H9 (cell line): ENCODE measurements around the gene ZNF664. TPM values are rescaled to one million over a fixed set of nuclear protein-coding genes. Genes with fewer than 3 reads are reported as not detected.

Experiments
- DNase-seq: peaks from one replicate; pipeline ENCODE4 v3.0.0-alpha.2; 2017
- H2AFZ ChIP-seq: one replicate; pipeline ENCODE4 v1.6.1; 2013; ENCODE audit warnings: mild to moderate bottlenecking, low read length, control low read depth, moderate library complexity
- H2AK5ac ChIP-seq: 2 replicates; pipeline ENCODE4 v1.6.1; 2013; ENCODE audit warnings: low read length, control low read depth, mixed read lengths; ENCODE audit not compliant: insufficient read length
- H2BK120ac ChIP-seq: one replicate; pipeline ENCODE4 v1.6.1; 2013; ENCODE audit warnings: low read depth, mild to moderate bottlenecking, low read length, control low read depth, inconsistent platforms; ENCODE audit not compliant: poor library complexity, severe bottlenecking
- H2BK12ac ChIP-seq: 2 replicates; pipeline ENCODE4 v1.6.1; 2013; ENCODE audit warnings: low read length, control low read depth, mixed read lengths, low read depth; ENCODE audit not compliant: insufficient read length
- H2BK15ac ChIP-seq: 2 replicates; pipeline ENCODE4 v1.6.1; 2013; ENCODE audit warnings: low read depth, low read length, control low read depth
- H2BK20ac ChIP-seq: one replicate; pipeline ENCODE4 v1.6.1; 2013; ENCODE audit warnings: low read depth, mild to moderate bottlenecking, low read length, control low read depth, inconsistent platforms; ENCODE audit not compliant: poor library complexity, severe bottlenecking
- H2BK5ac ChIP-seq: 2 replicates; pipeline ENCODE4 v1.6.1; 2013; ENCODE audit warnings: low read length, control low read depth, mixed read lengths; ENCODE audit not compliant: insufficient read length
- H3K14ac ChIP-seq: 2 replicates; pipeline ENCODE4 v1.6.1; 2013; ENCODE audit warnings: low read length, control low read depth; ENCODE audit not compliant: insufficient read depth
- H3K18ac ChIP-seq: 2 replicates; pipeline ENCODE4 v1.6.1; 2013; ENCODE audit warnings: low read depth, mild to moderate bottlenecking, mixed read lengths, low read length, control low read depth; ENCODE audit not compliant: insufficient read length
- H3K23ac ChIP-seq: 2 replicates; pipeline ENCODE4 v1.6.1; 2013; ENCODE audit warnings: low read length, control low read depth, mixed read lengths, low read depth; ENCODE audit not compliant: insufficient read length
- H3K23me2 ChIP-seq: 2 replicates; pipeline ENCODE4 v1.6.1; 2013; ENCODE audit warnings: low read depth, mild to moderate bottlenecking, mixed read lengths, low read length, control low read depth; ENCODE audit not compliant: insufficient read length, poor library complexity, severe bottlenecking
- H3K27ac ChIP-seq: 2 replicates; pipeline ENCODE4 v1.5.1; 2013; ENCODE audit warnings: low read length, control low read depth, mixed read lengths, low read depth; ENCODE audit not compliant: insufficient read length
- H3K27me3 ChIP-seq: 2 replicates; pipeline ENCODE4 v1.6.1; 2013; ENCODE audit warnings: low read length, control low read depth, inconsistent platforms; ENCODE audit not compliant: insufficient read depth
- H3K4ac ChIP-seq: 2 replicates; pipeline ENCODE4 v1.6.1; 2013; ENCODE audit warnings: low read depth, mild to moderate bottlenecking, control low read depth, inconsistent platforms, low read length, moderate library complexity
- H3K4me1 ChIP-seq: 2 replicates; pipeline ENCODE4 v1.6.1; 2013; ENCODE audit warnings: low read length, control low read depth, inconsistent platforms; ENCODE audit not compliant: insufficient read depth
- H3K4me2 ChIP-seq: 2 replicates; pipeline ENCODE4 v1.6.1; 2013; ENCODE audit warnings: low read length, control low read depth, mixed read lengths; ENCODE audit not compliant: insufficient read length, insufficient read depth
- H3K56ac ChIP-seq: 2 replicates; pipeline ENCODE4 v1.6.1; 2013; ENCODE audit warnings: low read depth, mild to moderate bottlenecking, mixed read lengths, low read length, control low read depth; ENCODE audit not compliant: insufficient read length
- H3K79me1 ChIP-seq: 2 replicates; pipeline ENCODE4 v1.6.1; 2013; ENCODE audit warnings: low read depth, mild to moderate bottlenecking, moderate library complexity, low read length, control low read depth, inconsistent platforms; ENCODE audit not compliant: insufficient read depth, poor library complexity, severe bottlenecking
- H3K79me2 ChIP-seq: 2 replicates; pipeline ENCODE4 v1.6.1; 2013; ENCODE audit warnings: low read length, control low read depth, inconsistent platforms; ENCODE audit not compliant: insufficient read depth
- H3K9ac ChIP-seq: 2 replicates; pipeline ENCODE4 v1.6.1; 2013; ENCODE audit warnings: low read length, control low read depth, mixed read lengths; ENCODE audit not compliant: insufficient read length; ENCODE audit errors: extremely low read depth
- H3K9me3 ChIP-seq: one replicate; pipeline ENCODE4 v1.6.1; 2013; ENCODE audit warnings: low read depth, low read length, inconsistent platforms; ENCODE audit not compliant: control insufficient read depth
- H3T11ph ChIP-seq: one replicate; pipeline ENCODE4 v1.6.1; 2013; ENCODE audit warnings: mild to moderate bottlenecking, low read length, control low read depth, inconsistent platforms
- H4K20me1 ChIP-seq: one replicate; pipeline ENCODE4 v1.6.1; 2013; ENCODE audit not compliant: control insufficient read depth, insufficient read length, insufficient read depth
- H4K5ac ChIP-seq: 2 replicates; pipeline ENCODE4 v1.6.1; 2013; ENCODE audit warnings: low read depth, mild to moderate bottlenecking, mixed read lengths, low read length, control low read depth; ENCODE audit not compliant: insufficient read length
- H4K8ac ChIP-seq: replicated peaks from 2 replicates; pipeline ENCODE4 v1.6.1; 2013; ENCODE audit warnings: low read length, control low read depth, mixed read lengths, low read depth; ENCODE audit not compliant: insufficient read length
- H4K91ac ChIP-seq: 2 replicates; pipeline ENCODE4 v1.6.1; 2013; ENCODE audit warnings: low read depth, mild to moderate bottlenecking, moderate library complexity, mixed read lengths, low read length, control low read depth; ENCODE audit not compliant: insufficient read length
- H3K27ac Mint-ChIP-seq, 3 experiments: 2 replicates in 2 of 3; 3 replicates in 1 of 3; pipeline ENCODE4 v1.8.0; 2020 to 2021; ENCODE audit warnings: mixed read lengths in 3 of 3, mild to moderate bottlenecking in 1 of 3, moderate library complexity in 1 of 3
- H3K27me3 Mint-ChIP-seq: 2 replicates; pipeline ENCODE4 v1.8.0; 2021; ENCODE audit warnings: low read depth, mild to moderate bottlenecking, moderate library complexity, mixed read lengths
- H3K36me3 Mint-ChIP-seq, 3 experiments: 2 replicates in 2 of 3; 3 replicates in 1 of 3; pipeline ENCODE4 v1.8.0; 2020 to 2021; ENCODE audit warnings: low read depth in 3 of 3, mixed read lengths in 3 of 3; ENCODE audit not compliant: insufficient read depth in 1 of 3
- H3K4me1 Mint-ChIP-seq, 2 experiments: 2 replicates each; pipeline ENCODE4 v1.8.0; 2020; ENCODE audit warnings: mixed read lengths in 2 of 2
- H3K4me3 Mint-ChIP-seq, 2 experiments: 2 replicates in 1 of 2; 3 replicates in 1 of 2; pipeline ENCODE4 v1.8.0; 2020 to 2021; ENCODE audit warnings: mild to moderate bottlenecking in 2 of 2, mixed read lengths in 2 of 2, moderate library complexity in 1 of 2
- H3K9me3 Mint-ChIP-seq, 2 experiments: 2 replicates in 1 of 2; 3 replicates in 1 of 2; pipeline ENCODE4 v1.8.0; 2020; ENCODE audit warnings: mild to moderate bottlenecking in 2 of 2, mixed read lengths in 2 of 2, moderate library complexity in 1 of 2
- CTCF ChIP-seq: fragments of 200-600 bp; sonication (generic); conservative IDR thresholded peaks from 3 replicates; pipeline ENCODE4 v1.8.0; 2021; ENCODE audit warnings: antibody characterized with exemption, mild to moderate bottlenecking
- WGBS: extraction: QIAGEN DNeasy Blood & Tissue Kit; methylation state at CpG from one replicate; pipeline ENCODE4 v1.1.7; 2013; ENCODE audit warnings: missing lambda C conversion rate, low lambda C conversion rate, mixed read lengths; ENCODE audit not compliant: insufficient read length; ENCODE audit errors: extremely low coverage; 5-methylcytosine and 5-hydroxymethylcytosine counted together
- total RNA-seq: library from RNA; stranded (reverse); gene quantifications from 2 replicates; pipeline ENCODE4 v1.2.1, GENCODE V29; 2021

ZNF664 gene
- total RNA-seq, 1 experiment from 2014 or later: 29.5 TPM

DNA sequence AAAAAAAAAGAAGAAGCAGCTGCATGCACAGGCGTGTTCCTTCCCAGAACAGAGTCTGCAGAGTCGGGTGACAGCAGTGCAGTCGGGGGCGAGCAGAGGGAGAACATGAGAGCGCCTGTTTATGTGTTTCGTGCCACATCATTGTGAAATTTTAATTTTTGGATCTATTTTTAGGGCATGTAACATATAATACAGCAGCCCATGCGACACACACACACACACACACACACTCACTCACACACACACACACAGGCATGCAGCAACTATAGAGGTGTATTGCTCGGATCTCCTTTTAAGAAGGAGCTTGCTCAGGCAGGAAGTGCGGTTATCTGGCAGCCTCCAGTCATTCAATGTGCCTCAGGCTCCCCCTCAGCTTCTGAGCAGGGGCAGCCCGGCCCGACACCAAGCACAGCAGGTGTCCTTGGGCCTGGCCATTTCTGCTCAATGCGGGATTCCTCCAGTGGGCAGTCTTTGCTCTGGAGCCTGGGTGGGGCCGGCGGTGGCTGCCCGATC is 71.8 kb downstream of the ZNF664 start:
- no peak for TF ChIP-seq CTCF
- no CpG with 5 or more reads among the region's 15 CpGs for WGBS
- Histone ChIP-seq H2BK5ac (no peak overlapping the region), H3K4me1 (no peaks in the 10 kb centered on the region; the same call in 1 of the 2 replicates), H2BK15ac (no peak overlapping the region), H2BK120ac (no peak overlapping the region), H2BK20ac (no peak overlapping the region), H4K5ac (no peak overlapping the region), H3K79me2 (no peaks in the 10 kb centered on the region), H3K9me3 (peaks cover 7% of the 10 kb centered on the region), H3K56ac (no peak overlapping the region), H3K18ac (no peak overlapping the region), H3K79me1 (no peaks in the 10 kb centered on the region), H4K8ac (no peak overlapping the region), H3K23ac (no peak overlapping the region), H3K4me2 (no peak overlapping the region), H4K91ac (no peak overlapping the region), H3K23me2 (no peaks in the 10 kb centered on the region), H2BK12ac (no peak overlapping the region), H3T11ph (no peak overlapping the region), H2AFZ (no peak overlapping the region), H3K4ac (no peak overlapping the region), H4K20me1 (no peaks in the 10 kb centered on the region), H2AK5ac (no peak overlapping the region), H3K27ac (no peak overlapping the region), H3K9ac (no peak overlapping the region), H3K14ac (no peak overlapping the region), H3K27me3 (no peaks in the 10 kb centered on the region)
- Mint-ChIP-seq H3K4me3 (no peak overlapping the region), H3K9me3 (peaks cover 25 to 27% of the 10 kb centered on the region in 2 experiments), H3K4me1 (peaks cover 21 to 25% of the 10 kb centered on the region in 2 experiments), H3K36me3 (peaks cover 20 to 29% (median 24%) of the 10 kb centered on the region in 3 experiments), H3K27ac (no peak overlapping the region), H3K27me3 (peaks cover 6% of the 10 kb centered on the region; the same call in 1 of the 2 replicates)
- no peak for DNase-seq
